Measurements from ENCODE around the gene ZNF212.

ZNF212 gene

GRCh38 chr7:149287622-149288021 lies 48.2 kb downstream of the ZNF212 start:
- ChIA-PET POLR2A (no interaction called here), CTCF (no interaction called here)
- no peak for DNase-seq (ENCODE audit: extremely low spot score)
- no peak for TF ChIP-seq CTCF (IDR thresholded peaks at IDR 0.05; ENCODE audit: control extremely low read depth, extremely low read depth, low read depth, missing control alignments)

GRCh38 chr7:149289262-149289661 lies 49.8 kb downstream of the ZNF212 start:
- DNase-seq (ENCODE audit: extremely low spot score), result no peak
- POLR2A ChIA-PET, result no interaction called here
- no peak for TF ChIP-seq CTCF (IDR thresholded peaks at IDR 0.05; ENCODE audit: control extremely low read depth, extremely low read depth, low read depth, missing control alignments)
- CTCF ChIA-PET, result no interaction called here

- CTCF ChIA-PET, result no interaction called here
- no peak for DNase-seq (ENCODE audit: extremely low spot score)
- no peak for TF ChIP-seq CTCF (IDR thresholded peaks at IDR 0.05; ENCODE audit: control extremely low read depth, extremely low read depth, low read depth, missing control alignments)
- POLR2A ChIA-PET, result no interaction called here
Measured at GRCh38 chr7:149289856-149290255, 50.4 kb downstream of the ZNF212 start.

GRCh38 chr7:149291036-149291780 lies 51.8 kb downstream of the ZNF212 start:
- CTCF ChIA-PET, result interaction anchor here (0.7 to 1.2 kb wide), 2 partner anchors 10 to 29 kb away, joined by 3 to 4 read pairs; partner anchors contain the start of gene ZNF783
- POLR2A ChIA-PET, result no interaction called here
- no peak for DNase-seq (ENCODE audit: extremely low spot score)
- TF ChIP-seq CTCF (IDR thresholded peaks at IDR 0.05; ENCODE audit: control extremely low read depth, extremely low read depth, low read depth, missing control alignments), result no peak

GRCh38 chr7:149291781-149292461 lies 52.5 kb downstream of the ZNF212 start:
- DNase-seq (ENCODE audit: extremely low spot score), result no peak
- no peak for TF ChIP-seq CTCF (IDR thresholded peaks at IDR 0.05; ENCODE audit: control extremely low read depth, extremely low read depth, low read depth, missing control alignments)
- CTCF ChIA-PET, result interaction anchor here (0.7 to 1.2 kb wide), 2 partner anchors 11 to 30 kb away, joined by 3 to 4 read pairs; partner anchors contain the start of gene ZNF783
- POLR2A ChIA-PET, result no interaction called here

GRCh38 chr7:149292462-149292823 lies 53.0 kb downstream of the ZNF212 start:
- ChIA-PET POLR2A (no interaction called here), CTCF (no interaction called here)

More at GRCh38 chr7:149292462-149292823, 53.0 kb downstream of the ZNF212 start:
- no peak for TF ChIP-seq CTCF (IDR thresholded peaks at IDR 0.05; ENCODE audit: control extremely low read depth, extremely low read depth, low read depth, missing control alignments)
- no peak for DNase-seq (ENCODE audit: extremely low spot score)

Data from GM10248 (cell line).